ENCODE measurements around the gene NATD1.

- no peak for TF ChIP-seq CBFB (IDR thresholded peaks at IDR 0.05; ENCODE audit: low read depth)
- TF ChIP-seq CTCF (IDR thresholded peaks at IDR 0.05 in 2 of 3, conservative IDR thresholded peaks at IDR 0.05 in 1 of 3; ENCODE audit: control insufficient read depth in 2 of 3, extremely low read depth in 1 of 3, insufficient read depth in 1 of 3, low read depth in 3 of 3, low read length in 3 of 3) = no peak
- TF ChIP-seq MXI1 (IDR thresholded peaks at IDR 0.05; ENCODE audit: low read depth, low read length) = no peak
- no peak for TF ChIP-seq RAD21 (IDR thresholded peaks at IDR 0.05; ENCODE audit: insufficient read depth, low read depth, low read length)
- TF ChIP-seq MAX (IDR thresholded peaks at IDR 0.05; ENCODE audit: low read depth, low read length) = no peak
- no peak for TF ChIP-seq POLR2A (IDR thresholded peaks at IDR 0.05; ENCODE audit: low read depth, low read length)
- no peak for TF ChIP-seq FOXK2 (IDR thresholded peaks at IDR 0.05)
- no peak for TF ChIP-seq MEF2A (IDR thresholded peaks at IDR 0.05; ENCODE audit: insufficient read depth, low read depth, low read length)
- TF ChIP-seq SPI1 (IDR thresholded peaks at IDR 0.05; ENCODE audit: borderline replicate concordance, insufficient read depth, low read depth, low read length) = no peak
Measured at GRCh38 chr17:21242026-21242697, 11.0 kb downstream of the NATD1 start.
